ENCODE data around the gene S100A7A. TPM values are rescaled to one million over a fixed set of nuclear protein-coding genes. Genes with fewer than 3 reads are reported as not detected.
"Not testable (repeated sequence)": the region's sequence is repeated elsewhere in the genome, so short reads cannot be mapped to it uniquely, and the experiment has no call there.

Gene S100A7A
- total and polyA plus RNA-seq, 8 donors = not detected

GRCh38 chr1:153413961-153414360 is 2.4 kb upstream of the S100A7A start:
- H3K9me3 ChIP-seq; H3K4me1 ChIP-seq; H3K27me3 ChIP-seq; ATAC-seq; H3K27ac ChIP-seq; H3K36me3 ChIP-seq; DNase-seq; intact Hi-C loops (cut with DNase I); H3K4me3 ChIP-seq: not testable (repeated sequence)

DNA sequence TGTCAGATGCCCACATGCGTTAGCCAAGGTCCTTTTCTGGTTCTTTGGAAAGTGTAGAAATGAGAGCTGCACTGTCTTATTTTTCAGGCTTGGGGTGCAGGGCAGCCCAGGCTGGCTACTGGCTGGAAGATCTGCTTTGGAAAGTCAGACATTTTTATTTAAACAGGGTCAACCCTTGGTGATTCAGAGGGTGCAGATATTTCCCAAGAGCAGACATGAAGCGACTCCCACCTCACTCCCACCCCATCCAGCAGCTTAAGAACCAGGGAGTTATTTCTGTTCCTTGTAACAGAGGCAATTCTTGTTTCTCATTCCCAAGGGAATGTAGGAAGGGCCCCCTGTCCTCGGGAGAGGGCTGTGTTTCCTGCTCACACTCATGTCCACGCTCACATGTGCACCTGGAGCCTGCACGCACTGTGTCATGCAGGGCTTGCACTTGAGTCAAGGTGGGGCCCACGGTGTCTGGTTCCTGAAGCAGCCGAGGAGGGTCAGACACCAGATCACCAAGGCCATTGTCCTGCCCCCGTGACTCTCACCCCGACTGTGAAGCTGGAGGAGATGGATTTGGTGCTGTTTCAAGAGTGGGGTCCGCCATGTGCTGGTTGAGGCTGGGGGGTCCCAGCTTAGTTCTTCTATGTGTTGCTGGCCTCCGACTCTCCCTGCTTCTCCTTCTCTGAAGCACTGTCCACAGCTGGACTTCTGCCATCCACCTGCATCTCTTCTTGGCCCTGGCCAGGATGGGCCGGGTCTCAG is 992 bp downstream of the S100A7A start:
- no peak for DNase-seq
- TF ChIP-seq CTCF (IDR thresholded peaks at IDR 0.05) = no peak

DNA sequence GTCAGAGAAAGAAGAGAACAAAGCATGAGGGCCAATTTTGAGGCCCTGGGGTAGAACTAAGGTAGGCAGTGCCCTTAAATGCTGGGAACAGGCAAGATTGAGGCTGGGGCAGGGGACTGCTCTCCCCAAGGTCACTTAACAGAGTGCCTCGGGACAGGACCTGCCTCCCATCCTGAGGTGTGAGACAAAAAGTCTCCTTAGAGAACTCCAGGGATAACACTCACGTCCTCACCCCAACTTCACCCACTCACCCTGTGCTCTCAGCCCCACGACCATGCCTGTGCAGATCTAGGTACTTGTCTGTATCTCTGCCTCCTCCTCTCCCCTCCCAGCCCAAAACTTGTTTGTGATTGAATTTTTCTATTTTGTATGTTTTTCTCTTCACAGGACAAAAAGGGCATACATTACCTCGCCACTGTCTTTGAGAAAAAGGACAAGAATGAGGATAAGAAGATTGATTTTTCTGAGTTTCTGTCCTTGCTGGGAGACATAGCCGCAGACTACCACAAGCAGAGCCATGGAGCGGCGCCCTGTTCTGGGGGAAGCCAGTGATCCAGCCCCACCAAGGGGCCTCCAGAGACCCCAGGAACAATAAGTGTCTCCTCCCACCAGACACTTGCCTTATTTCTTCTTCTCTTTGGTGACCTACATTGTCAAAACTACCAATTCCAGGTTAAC is 2.6 kb downstream of the S100A7A start:
- H3K27ac ChIP-seq; DNase-seq; H3K4me1 ChIP-seq; H3K36me3 ChIP-seq; intact Hi-C loops (cut with DNase I); H3K9me3 ChIP-seq; ATAC-seq; H3K4me3 ChIP-seq: not testable (repeated sequence)
- H3K27me3 ChIP-seq = peaks cover 0 to 33% of the 10 kb centered on the region in 2 donors

More for the DNA sequence above, 992 bp downstream of the S100A7A start:
- intact Hi-C loops (cut with DNase I) = no loop called here
- ATAC-seq = no peak
- no peak overlapping the region for H3K4me3 ChIP-seq
- no peak overlapping the region for H3K27ac ChIP-seq
- H3K9me3 ChIP-seq = no peaks in the 10 kb centered on the region
- peaks cover 0 to 27% of the 10 kb centered on the region in 2 donors for H3K27me3 ChIP-seq
- no peaks in the 10 kb centered on the region for H3K36me3 ChIP-seq
- no peaks in the 10 kb centered on the region for H3K4me1 ChIP-seq

GRCh38 chr1:153419436-153419793 is 3.1 kb downstream of the S100A7A start:
- peaks cover 0 to 38% of the 10 kb centered on the region in 2 donors for H3K27me3 ChIP-seq
- DNase-seq; H3K4me1 ChIP-seq; H3K27ac ChIP-seq; intact Hi-C loops (cut with DNase I); H3K9me3 ChIP-seq; ATAC-seq; H3K4me3 ChIP-seq; H3K36me3 ChIP-seq: not testable (repeated sequence)

DNA sequence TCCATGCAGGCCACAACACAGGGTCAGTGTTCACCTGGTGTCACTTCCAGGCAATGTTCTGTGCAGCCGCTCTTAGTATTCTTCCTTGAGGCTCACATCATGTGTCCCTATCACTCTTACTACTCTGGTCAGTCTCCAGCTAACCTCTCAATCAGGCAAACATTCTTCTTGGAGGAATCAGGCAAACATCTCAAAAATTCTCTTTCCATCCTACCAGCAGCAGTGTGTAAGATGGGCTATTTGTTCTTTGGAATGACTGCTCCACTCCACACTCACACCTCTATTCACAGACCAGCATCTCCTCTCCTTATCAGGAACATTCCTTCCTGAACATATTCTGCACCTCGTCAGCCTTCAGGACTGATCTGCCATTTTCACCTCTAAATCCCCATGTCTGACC is 4.0 kb downstream of the S100A7A start:
- Histone ChIP-seq H3K27me3 (peaks cover 0 to 46% of the 10 kb centered on the region in 2 donors), H3K4me1 (no peaks in the 10 kb centered on the region), H3K36me3 (no peaks in the 10 kb centered on the region), H3K9me3 (no peaks in the 10 kb centered on the region), H3K27ac (no peak overlapping the region), H3K4me3 (no peak overlapping the region)
- ATAC-seq (no peak), DNase-seq (no peak)
- intact Hi-C loops (cut with DNase I) = no loop called here
- no peak for TF ChIP-seq CTCF (IDR thresholded peaks at IDR 0.05)

DNA sequence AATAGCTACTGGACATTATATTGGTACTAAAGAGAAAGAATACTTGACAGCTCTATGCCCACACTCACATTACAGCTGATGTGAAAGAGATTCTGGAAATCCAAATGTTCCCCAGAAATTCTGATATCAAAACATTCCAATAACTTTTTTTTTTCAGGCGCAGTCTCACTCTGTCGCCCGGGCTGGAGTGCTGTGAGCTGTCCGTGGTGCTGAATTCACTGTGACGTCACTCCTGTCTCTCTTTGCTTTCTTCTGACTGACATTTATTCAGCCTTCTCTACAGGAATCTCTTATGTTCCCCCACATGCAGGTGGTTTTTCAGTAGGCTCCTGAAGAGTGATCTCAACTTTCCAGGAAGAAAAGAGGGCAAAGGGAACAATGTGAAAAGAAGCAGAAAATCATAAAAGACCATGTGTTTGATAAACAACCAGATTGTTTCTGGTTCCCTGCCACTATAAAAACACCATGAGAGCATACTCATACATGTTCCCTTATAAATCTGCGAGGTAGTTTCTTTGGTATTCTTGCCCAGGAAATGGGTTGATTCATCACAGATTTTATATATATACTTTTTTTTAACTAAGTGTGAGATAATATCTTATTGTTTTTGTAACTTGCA is 6.2 kb downstream of the S100A7A start:
- ATAC-seq (peak; percentile 80), DNase-seq (peak; percentile 61 to 85 (median 76))
- H3K27ac ChIP-seq = no peak overlapping the region
- H3K4me1 ChIP-seq = no peaks in the 10 kb centered on the region
- H3K36me3 ChIP-seq = no peaks in the 10 kb centered on the region
- intact Hi-C loops (cut with DNase I) = no loop called here
- no peak overlapping the region for H3K4me3 ChIP-seq
- H3K9me3 ChIP-seq = no peaks in the 10 kb centered on the region
- peaks cover 0 to 60% of the 10 kb centered on the region in 2 donors for H3K27me3 ChIP-seq
- no peak for TF ChIP-seq CTCF (IDR thresholded peaks at IDR 0.05)

All from left lung (tissue), 10 donors.